Liver (tissue), 9 donors: ENCODE data around the gene RGS1. TPM values are rescaled to one million over a fixed set of nuclear protein-coding genes. Genes with fewer than 3 reads are reported as not detected.

Source experiments
- DNase-seq: peaks from one replicate; pipeline ENCODE4 v3.0.0-alpha.2; 2017; ENCODE audit warnings: low spot score
- H3K27ac ChIP-seq, 2 donors: one replicate each; pipeline ENCODE4 v1.7.0; 2013; ENCODE audit warnings: inconsistent platforms in 2 of 2, low read length in 2 of 2, control low read depth in 1 of 2, low read depth in 1 of 2, mild to moderate bottlenecking in 1 of 2
- H3K27me3 ChIP-seq, 4 donors: one replicate each; pipeline versions ENCODE4 v1.6.1 to v1.7.0; 2013; ENCODE audit warnings: low read length in 3 of 4, inconsistent platforms in 1 of 4, mild to moderate bottlenecking in 1 of 4, moderate library complexity in 1 of 4; ENCODE audit not compliant: control insufficient read depth in 4 of 4, insufficient read depth in 4 of 4
- H3K36me3 ChIP-seq, 4 donors: one replicate each; pipeline versions ENCODE4 v1.6.1 to v1.7.0; 2013; ENCODE audit warnings: low read length in 3 of 4, mild to moderate bottlenecking in 3 of 4, low read depth in 1 of 4, moderate library complexity in 1 of 4; ENCODE audit not compliant: control insufficient read depth in 4 of 4, insufficient read depth in 3 of 4
- H3K4me1 ChIP-seq, 4 donors: one replicate each; pipeline versions ENCODE4 v1.6.1 to v1.7.0; 2013; ENCODE audit warnings: low read length in 3 of 4, mild to moderate bottlenecking in 3 of 4, moderate library complexity in 1 of 4; ENCODE audit not compliant: control insufficient read depth in 4 of 4, insufficient read depth in 4 of 4
- H3K4me3 ChIP-seq, 3 donors: one replicate each; pipeline versions ENCODE4 v1.6.1 to v1.7.0; 2013; ENCODE audit warnings: low read length in 3 of 3, control low read depth in 1 of 3, low read depth in 1 of 3, mild to moderate bottlenecking in 1 of 3
- H3K9ac ChIP-seq, 2 donors: one replicate each; pipeline ENCODE4 v1.7.0; 2013; ENCODE audit warnings: low read length in 2 of 2, mild to moderate bottlenecking in 2 of 2, moderate library complexity in 2 of 2, control low read depth in 1 of 2, low read depth in 1 of 2
- H3K9me3 ChIP-seq, 4 donors: one replicate each; pipeline versions ENCODE4 v1.6.1 to v1.7.0; 2013; ENCODE audit warnings: low read length in 3 of 4; ENCODE audit not compliant: control insufficient read depth in 4 of 4
- ATF3 ChIP-seq: IDR thresholded peaks from 2 replicates; pipeline ENCODE4 v1.6.1; 2016; ENCODE audit warnings: antibody characterized with exemption
- CTCF ChIP-seq: fragments of 150-350 bp; IDR thresholded peaks from 2 replicates; pipeline ENCODE4 v1.5.1; 2017; ENCODE audit warnings: improper control_type of control experiment, low read depth, low read length; ENCODE audit not compliant: missing input control
- EGR1 ChIP-seq, 2 donors: IDR thresholded peaks; 2 replicates each; pipeline ENCODE4 v1.6.1; 2016 to 2018; ENCODE audit warnings: antibody characterized with exemption in 2 of 2, low read depth in 2 of 2
- FOXA2 ChIP-seq: IDR thresholded peaks from 2 replicates; pipeline ENCODE4 v1.6.1; 2016; ENCODE audit warnings: antibody characterized with exemption
- GABPA ChIP-seq, 2 donors: IDR thresholded peaks in 1 of 2; conservative IDR thresholded peaks in 1 of 2; 2 replicates each; pipeline ENCODE4 v1.6.1; 2016; ENCODE audit warnings: antibody characterized with exemption in 2 of 2, mild to moderate bottlenecking in 1 of 2, moderate library complexity in 1 of 2
- HNF4A ChIP-seq, 2 donors: conservative IDR thresholded peaks; 2 replicates each; pipeline ENCODE4 v1.6.1; 2016; ENCODE audit warnings: antibody characterized with exemption in 2 of 2, mild to moderate bottlenecking in 2 of 2
- HNF4G ChIP-seq: IDR thresholded peaks from 2 replicates; pipeline ENCODE4 v1.6.1; 2016; ENCODE audit warnings: antibody characterized with exemption
- JUND ChIP-seq, 2 donors: IDR thresholded peaks; 2 replicates each; pipeline ENCODE4 v1.6.1; 2016; ENCODE audit warnings: antibody characterized with exemption in 2 of 2
- MAX ChIP-seq: IDR thresholded peaks from 2 replicates; pipeline ENCODE4 v1.6.1; 2016; ENCODE audit warnings: antibody characterized with exemption
- NR2F2 ChIP-seq: IDR thresholded peaks from 2 replicates; pipeline ENCODE4 v1.6.1; 2016; ENCODE audit warnings: antibody characterized with exemption
- RAD21 ChIP-seq, 2 donors: IDR thresholded peaks; 2 replicates each; pipeline ENCODE4 v1.6.1; 2016; ENCODE audit warnings: antibody characterized with exemption in 2 of 2, mild to moderate bottlenecking in 2 of 2
- SP1 ChIP-seq: IDR thresholded peaks from 2 replicates; pipeline ENCODE4 v1.6.1; 2018; ENCODE audit warnings: antibody characterized with exemption, mild to moderate bottlenecking
- TAF1 ChIP-seq: conservative IDR thresholded peaks from 2 replicates; pipeline ENCODE4 v1.6.1; 2016; ENCODE audit warnings: antibody characterized with exemption, mild to moderate bottlenecking
- YY1 ChIP-seq: IDR thresholded peaks from 2 replicates; pipeline ENCODE4 v1.6.1; 2016; ENCODE audit warnings: antibody characterized with exemption, mild to moderate bottlenecking
- ZBTB33 ChIP-seq: IDR thresholded peaks from 2 replicates; pipeline ENCODE4 v1.6.1; 2016; ENCODE audit warnings: antibody characterized with exemption
- WGBS: extraction: QIAGEN DNeasy Blood & Tissue Kit; methylation state at CpG from one replicate; pipeline ENCODE4 v1.1.7; 2013; 5-methylcytosine and 5-hydroxymethylcytosine counted together
- polyA plus RNA-seq, 2 donors: library from polyadenylated mRNA; stranded (reverse) in 1 of 2; unstranded in 1 of 2; fragments of 200-250 nt in 1 of 2; fragments of >200 nt in 1 of 2; fragmentation: Nextera tagmentation in 1 of 2; extraction: Ambion mirVana in 1 of 2; gene quantifications; one replicate each; pipeline versions ENCODE4 v1.2.1 to v1.2.3, GENCODE V29; 2013 to 2015
- total RNA-seq, 2 donors: library from RNA; depleted of rRNA; stranded (reverse); fragments of >200 nt; gene quantifications; one replicate each; pipeline ENCODE4 v1.2.3, GENCODE V29; 2014
- TF ChIP-seq, protein P1 (sequence below): IDR thresholded peaks from 2 replicates; pipeline ENCODE4 v1.6.1; 2016; ENCODE audit warnings: antibody characterized with exemption, mild to moderate bottlenecking
- donor health status: healthy.
- donor health status: healthy.
- donor health status: healthy.
- donor health status: healthy.
- donor health status: healthy.

Gene RGS1
- total and polyA plus RNA-seq, 4 donors = 1.8 to 7.7 (median 6.0) TPM

DNA sequence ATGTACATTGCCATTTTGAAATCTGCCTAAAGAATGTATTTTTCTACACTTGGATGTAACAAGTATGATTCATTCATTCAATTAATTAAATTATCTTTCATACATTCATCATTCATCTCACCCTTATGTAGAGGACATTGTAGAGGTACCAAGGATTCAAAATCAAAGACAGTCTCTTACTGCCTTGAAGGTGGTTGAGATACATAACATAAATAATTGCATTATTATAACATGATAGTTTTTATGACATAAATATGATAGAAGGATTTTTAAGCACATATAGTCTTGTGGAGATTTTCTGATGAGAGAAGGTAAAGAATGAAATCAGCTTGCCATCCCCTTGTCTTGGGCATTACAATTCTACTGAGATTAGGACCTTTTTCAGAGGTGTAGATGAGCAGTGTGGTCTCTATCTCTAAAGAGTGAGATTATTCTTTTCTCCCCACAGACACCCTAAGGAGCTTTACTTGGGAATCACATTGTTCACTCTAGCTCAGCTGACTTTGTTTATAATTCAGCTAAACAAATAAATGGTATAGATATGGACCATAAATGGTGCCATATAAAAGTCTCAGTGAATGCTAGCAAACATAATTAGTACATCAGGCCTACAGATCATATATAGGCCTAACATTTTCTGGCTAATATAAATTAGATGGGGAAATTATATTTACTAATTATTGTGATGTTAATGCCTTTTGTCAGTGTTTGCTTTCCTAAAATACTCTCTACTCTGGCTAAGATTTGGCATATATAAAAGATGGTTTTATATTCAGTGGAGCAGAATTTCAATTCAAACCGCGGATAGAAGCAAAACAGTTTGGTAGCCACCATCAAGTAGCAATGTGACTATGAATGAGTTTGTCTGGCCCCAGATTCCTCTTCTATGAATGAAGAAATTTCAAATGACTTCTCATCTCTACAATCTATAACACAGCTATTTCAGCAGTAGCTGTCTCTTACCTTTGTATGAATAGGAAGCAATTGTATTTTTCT lies 1.9 kb downstream of the RGS1 start:
- TF ChIP-seq NR2F2 (no peak), HNF4A (conservative IDR thresholded peaks at IDR 0.05) (no peak), EGR1 (IDR thresholded peaks at IDR 0.05; ENCODE audit: low read depth in 2 of 2) (no peak), ZBTB33 (no peak), MAX (no peak), JUND (IDR thresholded peaks at IDR 0.05) (no peak), ATF3 (no peak), TAF1 (no peak), SP1 (no peak), YY1 (no peak), FOXA2 (no peak)
- TF ChIP-seq, protein P1, sequence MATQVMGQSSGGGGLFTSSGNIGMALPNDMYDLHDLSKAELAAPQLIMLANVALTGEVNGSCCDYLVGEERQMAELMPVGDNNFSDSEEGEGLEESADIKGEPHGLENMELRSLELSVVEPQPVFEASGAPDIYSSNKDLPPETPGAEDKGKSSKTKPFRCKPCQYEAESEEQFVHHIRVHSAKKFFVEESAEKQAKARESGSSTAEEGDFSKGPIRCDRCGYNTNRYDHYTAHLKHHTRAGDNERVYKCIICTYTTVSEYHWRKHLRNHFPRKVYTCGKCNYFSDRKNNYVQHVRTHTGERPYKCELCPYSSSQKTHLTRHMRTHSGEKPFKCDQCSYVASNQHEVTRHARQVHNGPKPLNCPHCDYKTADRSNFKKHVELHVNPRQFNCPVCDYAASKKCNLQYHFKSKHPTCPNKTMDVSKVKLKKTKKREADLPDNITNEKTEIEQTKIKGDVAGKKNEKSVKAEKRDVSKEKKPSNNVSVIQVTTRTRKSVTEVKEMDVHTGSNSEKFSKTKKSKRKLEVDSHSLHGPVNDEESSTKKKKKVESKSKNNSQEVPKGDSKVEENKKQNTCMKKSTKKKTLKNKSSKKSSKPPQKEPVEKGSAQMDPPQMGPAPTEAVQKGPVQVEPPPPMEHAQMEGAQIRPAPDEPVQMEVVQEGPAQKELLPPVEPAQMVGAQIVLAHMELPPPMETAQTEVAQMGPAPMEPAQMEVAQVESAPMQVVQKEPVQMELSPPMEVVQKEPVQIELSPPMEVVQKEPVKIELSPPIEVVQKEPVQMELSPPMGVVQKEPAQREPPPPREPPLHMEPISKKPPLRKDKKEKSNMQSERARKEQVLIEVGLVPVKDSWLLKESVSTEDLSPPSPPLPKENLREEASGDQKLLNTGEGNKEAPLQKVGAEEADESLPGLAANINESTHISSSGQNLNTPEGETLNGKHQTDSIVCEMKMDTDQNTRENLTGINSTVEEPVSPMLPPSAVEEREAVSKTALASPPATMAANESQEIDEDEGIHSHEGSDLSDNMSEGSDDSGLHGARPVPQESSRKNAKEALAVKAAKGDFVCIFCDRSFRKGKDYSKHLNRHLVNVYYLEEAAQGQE = no peak
- Histone ChIP-seq H3K27ac (no peak overlapping the region), H3K9ac (no peak overlapping the region), H3K4me1 (peaks cover 0 to 1% (median 0%) of the 10 kb centered on the region in 4 donors), H3K9me3 (no peaks in the 10 kb centered on the region), H3K27me3 (no peaks in the 10 kb centered on the region), H3K4me3 (no peak overlapping the region), H3K36me3 (no peaks in the 10 kb centered on the region)
- no peak for DNase-seq
- 94% methylated on average over 2 of the region's 2 CpGs for WGBS

DNA sequence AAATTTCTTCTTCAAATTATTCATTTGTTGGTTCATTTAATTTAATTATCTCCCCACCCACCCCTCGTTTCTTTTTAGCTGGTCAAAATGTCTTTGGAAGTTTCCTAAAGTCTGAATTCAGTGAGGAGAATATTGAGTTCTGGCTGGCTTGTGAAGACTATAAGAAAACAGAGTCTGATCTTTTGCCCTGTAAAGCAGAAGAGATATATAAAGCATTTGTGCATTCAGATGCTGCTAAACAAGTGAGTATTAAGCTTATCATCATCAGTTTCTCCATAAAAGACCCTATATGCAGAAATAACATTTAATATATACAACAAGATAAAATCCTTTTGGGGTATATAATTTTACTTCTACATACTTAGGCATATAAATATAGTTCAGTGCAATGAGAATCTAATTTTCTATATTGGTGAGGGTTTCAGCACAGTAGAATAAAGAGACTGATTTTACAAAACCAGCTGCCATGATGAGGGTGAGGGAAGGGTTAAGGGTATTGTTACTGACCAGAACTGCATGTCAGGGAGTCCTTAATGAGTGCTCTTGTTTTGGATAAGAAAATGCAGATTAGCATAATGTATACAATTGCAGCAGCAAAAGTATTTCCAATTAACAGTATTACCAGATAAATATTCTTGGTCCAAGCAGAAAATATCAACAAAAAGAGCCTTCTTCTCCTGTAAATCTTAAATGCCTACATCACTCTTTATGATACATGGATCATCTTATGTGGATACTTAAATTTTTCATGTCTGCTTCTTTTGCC lies 2.8 kb downstream of the RGS1 start:
- no peak overlapping the region for H3K27ac ChIP-seq
- no peak overlapping the region for H3K4me3 ChIP-seq

More for the DNA sequence above, 2.8 kb downstream of the RGS1 start:
- Histone ChIP-seq H3K9ac (no peak overlapping the region), H3K36me3 (no peaks in the 10 kb centered on the region), H3K9me3 (no peaks in the 10 kb centered on the region), H3K27me3 (no peaks in the 10 kb centered on the region), H3K4me1 (peaks cover 0 to 1% (median 0%) of the 10 kb centered on the region in 4 donors)
- TF ChIP-seq, protein P1 = no peak
- TF ChIP-seq RAD21 (IDR thresholded peaks at IDR 0.05) (no peak), YY1 (no peak), NR2F2 (no peak), CTCF (no peak), EGR1 (IDR thresholded peaks at IDR 0.05; ENCODE audit: low read depth in 2 of 2) (no peak), GABPA (IDR thresholded peaks at IDR 0.05 in 1 of 2, conservative IDR thresholded peaks at IDR 0.05 in 1 of 2) (no peak), HNF4G (no peak), TAF1 (no peak), JUND (IDR thresholded peaks at IDR 0.05) (no peak)
- DNase-seq = no peak
- 59% methylated on average over 1 of the region's 1 CpG for WGBS
